Neural cell (in vitro differentiated cells): Measurements from ENCODE around the gene ABCA12. TPM values are rescaled to one million over a fixed set of nuclear protein-coding genes. Genes with fewer than 3 reads are reported as not detected.

ENCODE experiments used
- H2AFZ ChIP-seq: fragments of 200-600, 300-800 bp; sonication (generic), shearing (Covaris generic); 2 replicates; pipeline ENCODE4 v1.6.0; 2014; ENCODE audit warnings: low read depth, mild to moderate bottlenecking, antibody characterized with exemption, low read length, moderate library complexity
- H3F3A ChIP-seq: fragments of 200-600 bp; shearing (Covaris generic); 2 replicates; pipeline ENCODE4 v1.6.1; 2016; ENCODE audit warnings: mild to moderate bottlenecking, moderate library complexity, mixed read lengths, antibody characterized with exemption, low read length; ENCODE audit not compliant: insufficient read depth, poor library complexity, severe bottlenecking
- H3K27ac ChIP-seq: fragments of 200-600, 300-800 bp; sonication (generic), shearing (Covaris generic); 2 replicates; pipeline ENCODE4 v1.5.1; 2014; ENCODE audit warnings: mild to moderate bottlenecking, low read length, moderate library complexity
- H3K27me3 ChIP-seq: fragments of 300-800, 200-600 bp; sonication (generic), shearing (Covaris generic); 2 replicates; pipeline ENCODE4 v1.6.0; 2014; ENCODE audit warnings: mild to moderate bottlenecking, low read depth, low read length, moderate library complexity; ENCODE audit not compliant: insufficient read depth
- H3K36me3 ChIP-seq: fragments of 300-800, 200-600 bp; sonication (generic), shearing (Covaris generic); 2 replicates; pipeline ENCODE4 v1.5.1; 2014; ENCODE audit warnings: mild to moderate bottlenecking, antibody characterized with exemption, low read length, moderate library complexity; ENCODE audit not compliant: insufficient read depth
- H3K4me2 ChIP-seq: fragments of 300-800, 200-600 bp; sonication (generic), shearing (Covaris generic); 2 replicates; pipeline ENCODE4 v1.6.0; 2014; ENCODE audit warnings: mild to moderate bottlenecking, low read length
- H3K4me3 ChIP-seq: fragments of 300-800, 200-600 bp; sonication (generic), shearing (Covaris generic); 2 replicates; pipeline ENCODE4 v1.5.1; 2014; ENCODE audit warnings: mild to moderate bottlenecking, low read length, moderate library complexity
- H3K79me2 ChIP-seq: fragments of 200-600 bp; shearing (Covaris generic); replicated peaks from 2 replicates; pipeline ENCODE4 v1.6.0; 2014; ENCODE audit warnings: mild to moderate bottlenecking, low read length, moderate library complexity; ENCODE audit not compliant: insufficient read depth
- H3K9ac ChIP-seq: fragments of 300-800, 200-600 bp; sonication (generic), shearing (Covaris generic); 2 replicates; pipeline ENCODE4 v1.6.1; 2016; ENCODE audit warnings: mild to moderate bottlenecking, low read length, mixed read lengths
- H3K9me2 ChIP-seq: fragments of 200-600 bp; shearing (Covaris generic); 2 replicates; pipeline ENCODE4 v1.6.1; 2016; ENCODE audit warnings: mild to moderate bottlenecking, low read length, mixed read lengths; ENCODE audit not compliant: insufficient read depth
- H3K9me3 ChIP-seq: fragments of 200-600, 300-800 bp; sonication (generic), shearing (Covaris generic); 2 replicates; pipeline ENCODE4 v1.6.1; 2016; ENCODE audit warnings: mild to moderate bottlenecking, mixed run types, low read length, moderate library complexity, mixed read lengths
- H4K20me1 ChIP-seq: fragments of 200-600 bp; shearing (Covaris generic); 2 replicates; pipeline ENCODE4 v1.6.1; 2016; ENCODE audit warnings: mild to moderate bottlenecking, mixed run types; ENCODE audit not compliant: insufficient read depth
- CTCF ChIP-seq: fragments of 450-650 bp; IDR thresholded peaks from 2 replicates; pipeline ENCODE4 v1.5.1; 2014; ENCODE audit warnings: antibody characterized with exemption, mild to moderate bottlenecking, moderate library complexity; ENCODE audit not compliant: poor library complexity, severe bottlenecking
- EP300 ChIP-seq: fragments of 450-650 bp; conservative IDR thresholded peaks from 2 replicates; pipeline ENCODE4 v1.6.1; 2014; ENCODE audit warnings: antibody characterized with exemption, mild to moderate bottlenecking, moderate library complexity; ENCODE audit not compliant: poor library complexity, severe bottlenecking
- EZH2 ChIP-seq: fragments of 200-600, 300-800 bp; shearing (Covaris generic), sonication (generic); IDR thresholded peaks from 2 replicates; pipeline ENCODE4 v1.6.1; 2014; ENCODE audit warnings: antibody characterized with exemption, low read length, borderline replicate concordance, mild to moderate bottlenecking; ENCODE audit not compliant: insufficient read depth, poor library complexity, severe bottlenecking
- MXI1 ChIP-seq: fragments of 450-650 bp; conservative IDR thresholded peaks from 2 replicates; pipeline ENCODE4 v1.6.1; 2014; ENCODE audit warnings: antibody characterized with exemption, mild to moderate bottlenecking; ENCODE audit not compliant: poor library complexity, severe bottlenecking
- POLR2AphosphoS5 ChIP-seq: IDR thresholded peaks from 2 replicates; pipeline ENCODE4 v1.6.1; 2012
- RAD21 ChIP-seq: fragments of 450-650 bp; conservative IDR thresholded peaks from 2 replicates; pipeline ENCODE4 v1.6.1; 2014; ENCODE audit warnings: antibody characterized with exemption, mild to moderate bottlenecking, moderate library complexity
- REST ChIP-seq: IDR thresholded peaks from 2 replicates; pipeline ENCODE4 v1.6.1; 2012; ENCODE audit warnings: borderline replicate concordance
- SMC3 ChIP-seq: fragments of 450-650 bp; conservative IDR thresholded peaks from 2 replicates; pipeline ENCODE4 v1.6.1; 2014; ENCODE audit warnings: antibody characterized with exemption, mild to moderate bottlenecking, moderate library complexity; ENCODE audit not compliant: poor library complexity
- TAF1 ChIP-seq: IDR thresholded peaks from 2 replicates; pipeline ENCODE4 v1.6.1; 2012; ENCODE audit warnings: low read depth
- polyA plus RNA-seq: library from polyadenylated mRNA; depleted of rRNA; stranded (reverse); fragments of >200 nt; gene quantifications from 2 replicates; pipeline ENCODE4 v1.2.3, GENCODE V29; 2014

The ABCA12 gene
- polyA plus RNA-seq, 1 donor from 2014 or later, result not detected

GRCh38 chr2:215049341-215049740, 89.1 kb downstream of the ABCA12 start:
- Histone ChIP-seq H2AFZ (no peak overlapping the region), H3K9me2 (no peaks in the 10 kb centered on the region), H3K79me2 (no peaks in the 10 kb centered on the region), H3K4me3 (no peak overlapping the region), H3K4me2 (no peak overlapping the region), H3K9me3 (no peaks in the 10 kb centered on the region), H3K36me3 (no peaks in the 10 kb centered on the region), H3F3A (no peaks in the 10 kb centered on the region), H3K9ac (no peak overlapping the region), H4K20me1 (no peaks in the 10 kb centered on the region), H3K27ac (no peak overlapping the region), H3K27me3 (no peaks in the 10 kb centered on the region)
- TF ChIP-seq TAF1, result no peak
- no peak for TF ChIP-seq SMC3
- no peak for TF ChIP-seq RAD21
- TF ChIP-seq MXI1, result no peak
- no peak for TF ChIP-seq EZH2
- TF ChIP-seq EP300, result no peak
- no peak for TF ChIP-seq POLR2AphosphoS5
- TF ChIP-seq REST, result no peak
- TF ChIP-seq CTCF, result no peak

GRCh38 chr2:215038421-215038820, 100.0 kb downstream of the ABCA12 start:
- Histone ChIP-seq H3K9ac (no peak overlapping the region), H3K4me2 (no peak overlapping the region), H2AFZ (no peak overlapping the region), H3K79me2 (no peaks in the 10 kb centered on the region), H3K36me3 (no peaks in the 10 kb centered on the region), H3K4me3 (no peak overlapping the region), H3K27me3 (no peaks in the 10 kb centered on the region), H3K9me3 (no peaks in the 10 kb centered on the region), H3K27ac (no peak overlapping the region), H3F3A (no peaks in the 10 kb centered on the region), H3K9me2 (no peaks in the 10 kb centered on the region), H4K20me1 (no peaks in the 10 kb centered on the region)
- TF ChIP-seq REST, result no peak
